Nephron progenitor cell (in vitro differentiated cells): ENCODE measurements around the gene CDK2.

ENCODE experiments used
- DNase-seq: peaks from one replicate; pipeline ENCODE4 v3.0.0; 2021
- H3K27ac Mint-ChIP-seq: 2 replicates; pipeline ENCODE4 v1.8.0; 2021; ENCODE audit warnings: mild to moderate bottlenecking, moderate library complexity, mixed read lengths
- H3K27me3 Mint-ChIP-seq: 2 replicates; pipeline ENCODE4 v1.8.0; 2021; ENCODE audit warnings: mild to moderate bottlenecking, low read depth, mixed read lengths; ENCODE audit not compliant: poor library complexity
- H3K36me3 Mint-ChIP-seq: 2 replicates; pipeline ENCODE4 v1.8.0; 2021; ENCODE audit warnings: low read depth, mixed read lengths
- H3K4me1 Mint-ChIP-seq: 2 replicates; pipeline ENCODE4 v1.8.0; 2021; ENCODE audit warnings: mixed read lengths
- H3K4me3 Mint-ChIP-seq: 2 replicates; pipeline ENCODE4 v1.8.0; 2021; ENCODE audit warnings: mild to moderate bottlenecking, moderate library complexity, mixed read lengths
- H3K9me3 Mint-ChIP-seq: 2 replicates; pipeline ENCODE4 v1.8.0; 2021; ENCODE audit warnings: mild to moderate bottlenecking, moderate library complexity, mixed read lengths
- CTCF ChIP-seq: fragments of 200-600 bp; sonication (generic); IDR thresholded peaks from 2 replicates; pipeline ENCODE4 v1.5.0; 2021; ENCODE audit warnings: antibody characterized with exemption

Gene CDK2

GRCh38 chr12:55972042-55972441 lies 5.4 kb downstream of the CDK2 start:
- no peak overlapping the region for H3K27ac Mint-ChIP-seq
- peaks cover 27% of the 10 kb centered on the region for H3K36me3 Mint-ChIP-seq
- no peak for DNase-seq
- H3K4me1 Mint-ChIP-seq: peaks cover 35% of the 10 kb centered on the region
- H3K9me3 Mint-ChIP-seq: no peaks in the 10 kb centered on the region
- no peaks in the 10 kb centered on the region for H3K27me3 Mint-ChIP-seq
- TF ChIP-seq CTCF: no peak
- no peak overlapping the region for H3K4me3 Mint-ChIP-seq

GRCh38 chr12:55972456-55972855 lies 5.8 kb downstream of the CDK2 start:
- H3K27me3 Mint-ChIP-seq: no peaks in the 10 kb centered on the region
- DNase-seq: no peak
- H3K36me3 Mint-ChIP-seq: peaks cover 32% of the 10 kb centered on the region
- no peak for TF ChIP-seq CTCF
- H3K27ac Mint-ChIP-seq: no peak overlapping the region
- H3K4me1 Mint-ChIP-seq: peaks cover 37% of the 10 kb centered on the region
- H3K4me3 Mint-ChIP-seq: no peak overlapping the region
- H3K9me3 Mint-ChIP-seq: no peaks in the 10 kb centered on the region

- peaks cover 38% of the 10 kb centered on the region for H3K36me3 Mint-ChIP-seq
- no peaks in the 10 kb centered on the region for H3K27me3 Mint-ChIP-seq
- no peak overlapping the region for H3K4me3 Mint-ChIP-seq
- H3K9me3 Mint-ChIP-seq: no peaks in the 10 kb centered on the region
- no peak for DNase-seq
- H3K4me1 Mint-ChIP-seq: peaks cover 31% of the 10 kb centered on the region
- no peak for TF ChIP-seq CTCF
- no peak overlapping the region for H3K27ac Mint-ChIP-seq
Measured at GRCh38 chr12:55972911-55973598, 6.4 kb downstream of the CDK2 start.

GRCh38 chr12:55973599-55974307 lies 7.1 kb downstream of the CDK2 start, which contains the start of gene RAB5B:
Gene RAB5B (plus strand): TSS chr12:55974078. CDS start chr12:55986961, 12,883 bp downstream.
- H3K4me1 Mint-ChIP-seq: peaks cover 28% of the 10 kb centered on the region
- no peak within 1 kb of the TSS for H3K27ac Mint-ChIP-seq
- no peak within 1 kb of the TSS for H3K4me3 Mint-ChIP-seq
- no peak for TF ChIP-seq CTCF
- H3K9me3 Mint-ChIP-seq: no peaks in the 10 kb centered on the region
- peaks cover 44% of the 10 kb centered on the region for H3K36me3 Mint-ChIP-seq
- DNase-seq: peak; percentile 95
- H3K27me3 Mint-ChIP-seq: no peaks in the 10 kb centered on the region

- Mint-ChIP-seq H3K4me3 (no peak overlapping the region), H3K36me3 (peaks cover 46% of the 10 kb centered on the region), H3K27me3 (no peaks in the 10 kb centered on the region), H3K9me3 (no peaks in the 10 kb centered on the region), H3K4me1 (peaks cover 28% of the 10 kb centered on the region), H3K27ac (no peak overlapping the region)
- DNase-seq: peak; percentile 71
- TF ChIP-seq CTCF: no peak
Measured at GRCh38 chr12:55974308-55974730, 7.7 kb downstream of the CDK2 start.
